Liver (tissue), 3 donors: Measurements from ENCODE around the gene ALK.

ENCODE experiments used
- GABPA ChIP-seq, 2 donors: IDR thresholded peaks in 1 of 2; conservative IDR thresholded peaks in 1 of 2; 2 replicates each; pipeline ENCODE4 v1.6.1; 2016; ENCODE audit warnings: antibody characterized with exemption in 2 of 2, mild to moderate bottlenecking in 1 of 2, moderate library complexity in 1 of 2
- HNF4G ChIP-seq: IDR thresholded peaks from 2 replicates; pipeline ENCODE4 v1.6.1; 2016; ENCODE audit warnings: antibody characterized with exemption
- TF ChIP-seq, protein P1 (sequence below): fragments of 150-350 bp; IDR thresholded peaks from 2 replicates; pipeline ENCODE4 v1.5.1; 2017; ENCODE audit warnings: improper control_type of control experiment, low read depth, low read length; ENCODE audit not compliant: missing input control
- TF ChIP-seq, protein P2 (sequence below): IDR thresholded peaks from 2 replicates; pipeline ENCODE4 v1.6.1; 2016; ENCODE audit warnings: antibody characterized with exemption
- donor health status: healthy.
- donor health status: healthy.

DNA sequence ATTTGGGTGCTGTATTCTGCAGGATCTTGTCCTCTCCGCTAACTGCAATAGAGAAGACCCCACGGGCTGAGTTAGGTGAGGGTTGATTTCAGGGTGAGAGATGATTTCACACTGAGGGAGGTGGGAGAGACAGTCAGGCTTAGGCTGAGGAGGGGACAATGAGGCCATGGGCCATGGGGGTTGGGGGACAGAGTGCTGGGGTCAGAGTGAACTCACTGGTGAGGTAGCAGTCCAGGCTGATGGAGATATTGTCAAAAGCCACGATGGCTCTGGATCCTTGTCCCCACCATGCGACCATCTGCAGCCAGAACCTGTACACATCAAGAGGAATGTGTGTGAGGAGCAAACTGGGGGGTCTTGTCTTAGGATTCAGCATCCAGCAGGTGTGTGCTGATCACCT is 646.2 kb downstream of the ALK start:
- TF ChIP-seq, protein P1, sequence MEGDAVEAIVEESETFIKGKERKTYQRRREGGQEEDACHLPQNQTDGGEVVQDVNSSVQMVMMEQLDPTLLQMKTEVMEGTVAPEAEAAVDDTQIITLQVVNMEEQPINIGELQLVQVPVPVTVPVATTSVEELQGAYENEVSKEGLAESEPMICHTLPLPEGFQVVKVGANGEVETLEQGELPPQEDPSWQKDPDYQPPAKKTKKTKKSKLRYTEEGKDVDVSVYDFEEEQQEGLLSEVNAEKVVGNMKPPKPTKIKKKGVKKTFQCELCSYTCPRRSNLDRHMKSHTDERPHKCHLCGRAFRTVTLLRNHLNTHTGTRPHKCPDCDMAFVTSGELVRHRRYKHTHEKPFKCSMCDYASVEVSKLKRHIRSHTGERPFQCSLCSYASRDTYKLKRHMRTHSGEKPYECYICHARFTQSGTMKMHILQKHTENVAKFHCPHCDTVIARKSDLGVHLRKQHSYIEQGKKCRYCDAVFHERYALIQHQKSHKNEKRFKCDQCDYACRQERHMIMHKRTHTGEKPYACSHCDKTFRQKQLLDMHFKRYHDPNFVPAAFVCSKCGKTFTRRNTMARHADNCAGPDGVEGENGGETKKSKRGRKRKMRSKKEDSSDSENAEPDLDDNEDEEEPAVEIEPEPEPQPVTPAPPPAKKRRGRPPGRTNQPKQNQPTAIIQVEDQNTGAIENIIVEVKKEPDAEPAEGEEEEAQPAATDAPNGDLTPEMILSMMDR: no peak
- TF ChIP-seq HNF4G (no peak), GABPA (IDR thresholded peaks at IDR 0.05 in 1 of 2, conservative IDR thresholded peaks at IDR 0.05 in 1 of 2) (no peak)
- TF ChIP-seq, protein P2, sequence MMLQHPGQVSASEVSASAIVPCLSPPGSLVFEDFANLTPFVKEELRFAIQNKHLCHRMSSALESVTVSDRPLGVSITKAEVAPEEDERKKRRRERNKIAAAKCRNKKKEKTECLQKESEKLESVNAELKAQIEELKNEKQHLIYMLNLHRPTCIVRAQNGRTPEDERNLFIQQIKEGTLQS: no peak
